Heart left ventricle (tissue), 13 donors: ENCODE data around the gene IL37.

Experiments
- POLR2A ChIP-seq, 2 donors: fragments of 450-650 bp; IDR thresholded peaks; one replicate each; pipeline ENCODE4 v1.6.1; 2017; ENCODE audit warnings: antibody characterized with exemption in 2 of 2, mild to moderate bottlenecking in 2 of 2, moderate library complexity in 2 of 2
- TF ChIP-seq, protein P1 (sequence below), 12 donors: fragments of 200-600 bp; sonication (generic) in 4 of 12; IDR thresholded peaks; one replicate each; pipeline versions ENCODE4 v1.5.0 to v1.8.0; 2018 to 2022; ENCODE audit warnings: antibody characterized with exemption in 12 of 12, mild to moderate bottlenecking in 5 of 12
- donor health status: ischemic (EF 13 %, LVEDD 7.1; RV severe dilation, severe dysfunction).
- donor health status: DM: no; HTN: yes; CAD: no.
- donor health status: DM: no; HTN: no; CAD: no.
- donor health status: ischemic (EF 25% LVEDD 6.9; RV normal size, moderate dysfunction).
- donor health status: ischemic (EF 25% LVEDD 5.7; RV mildly dilated, moderate dysfunction).
- donor health status: ischemic (EF 35%, LVEDD 5.7; RV mildly dilated, moderate dysfunction).
- donor health status: nonischemic (EF 11% LVEDD 7.7; RV severe dilation, severe dysfunction).
- donor health status: DM: yes; HTN: yes; CAD: no.
- donor health status: PGD.
- donor health status: ischemic (EF 29% LVEDD 5.4; RV normal size, mild dysfunction).
- donor health status: nonischemic (EF 23%, LVEDD 6.1; RV moderate dilation, normal function).

DNA sequence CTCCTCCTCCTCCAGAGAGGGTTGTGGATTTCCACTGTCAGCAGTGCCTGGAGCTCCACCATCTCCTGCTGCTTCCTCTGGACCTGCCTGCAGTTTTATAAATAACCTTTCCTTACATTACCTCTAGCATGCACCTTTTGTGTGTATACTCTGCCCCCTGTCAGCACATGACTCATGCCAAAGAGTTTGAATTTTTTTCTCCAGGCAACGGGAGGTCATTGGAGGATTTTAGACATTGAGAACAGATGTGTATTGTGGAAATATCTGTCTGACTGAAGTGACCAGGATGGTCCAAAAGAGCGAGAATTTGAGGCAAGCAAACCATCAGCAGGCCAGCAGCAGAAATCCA lies 31.7 kb downstream of the IL37 start:
- no peak for TF ChIP-seq POLR2A (IDR thresholded peaks at IDR 0.05)
- TF ChIP-seq, protein P1, sequence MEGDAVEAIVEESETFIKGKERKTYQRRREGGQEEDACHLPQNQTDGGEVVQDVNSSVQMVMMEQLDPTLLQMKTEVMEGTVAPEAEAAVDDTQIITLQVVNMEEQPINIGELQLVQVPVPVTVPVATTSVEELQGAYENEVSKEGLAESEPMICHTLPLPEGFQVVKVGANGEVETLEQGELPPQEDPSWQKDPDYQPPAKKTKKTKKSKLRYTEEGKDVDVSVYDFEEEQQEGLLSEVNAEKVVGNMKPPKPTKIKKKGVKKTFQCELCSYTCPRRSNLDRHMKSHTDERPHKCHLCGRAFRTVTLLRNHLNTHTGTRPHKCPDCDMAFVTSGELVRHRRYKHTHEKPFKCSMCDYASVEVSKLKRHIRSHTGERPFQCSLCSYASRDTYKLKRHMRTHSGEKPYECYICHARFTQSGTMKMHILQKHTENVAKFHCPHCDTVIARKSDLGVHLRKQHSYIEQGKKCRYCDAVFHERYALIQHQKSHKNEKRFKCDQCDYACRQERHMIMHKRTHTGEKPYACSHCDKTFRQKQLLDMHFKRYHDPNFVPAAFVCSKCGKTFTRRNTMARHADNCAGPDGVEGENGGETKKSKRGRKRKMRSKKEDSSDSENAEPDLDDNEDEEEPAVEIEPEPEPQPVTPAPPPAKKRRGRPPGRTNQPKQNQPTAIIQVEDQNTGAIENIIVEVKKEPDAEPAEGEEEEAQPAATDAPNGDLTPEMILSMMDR (IDR thresholded peaks at IDR 0.05): no peak
